ENCODE data around the gene SMAD3. TPM values are rescaled to one million over a fixed set of nuclear protein-coding genes. Genes with fewer than 3 reads are reported as not detected.

Gene SMAD3
- total RNA-seq, 1 donor from 2014 or later, result 8.2 TPM

- no peak overlapping the region for H3K27ac Mint-ChIP-seq (ENCODE audit: unreplicated experiment)
- peaks cover 56% of the 10 kb centered on the region for H3K4me1 Mint-ChIP-seq (ENCODE audit: unreplicated experiment)
- no peak for DNase-seq (ENCODE audit: low spot score)
- H3K9me3 Mint-ChIP-seq (ENCODE audit: unreplicated experiment), result no peaks in the 10 kb centered on the region
- no peak overlapping the region for H3K4me3 Mint-ChIP-seq (ENCODE audit: unreplicated experiment)
- H3K27me3 Mint-ChIP-seq (ENCODE audit: unreplicated experiment), result peaks cover 4% of the 10 kb centered on the region
- no peaks in the 10 kb centered on the region for H3K36me3 Mint-ChIP-seq (ENCODE audit: low read depth, unreplicated experiment)
- no peak for TF ChIP-seq CTCF (IDR thresholded peaks at IDR 0.05; ENCODE audit: unreplicated experiment)
These were observed 80.3 kb downstream of the SMAD3 start for GRCh38 chr15:67145710-67146109.

GRCh38 chr15:67146234-67146633 is 80.8 kb downstream of the SMAD3 start:
- no peak for DNase-seq (ENCODE audit: low spot score)
- Mint-ChIP-seq H3K27me3 (ENCODE audit: unreplicated experiment) (peaks cover 3% of the 10 kb centered on the region), H3K4me3 (ENCODE audit: unreplicated experiment) (no peak overlapping the region)

GRCh38 chr15:67146875-67147381 is 81.5 kb downstream of the SMAD3 start:
- Mint-ChIP-seq H3K27me3 (ENCODE audit: unreplicated experiment) (peaks cover 2% of the 10 kb centered on the region), H3K4me3 (ENCODE audit: unreplicated experiment) (no peak overlapping the region), H3K9me3 (ENCODE audit: unreplicated experiment) (no peaks in the 10 kb centered on the region), H3K27ac (ENCODE audit: unreplicated experiment) (peak overlapping the region; percentile 78), H3K4me1 (ENCODE audit: unreplicated experiment) (peaks cover 49% of the 10 kb centered on the region), H3K36me3 (ENCODE audit: low read depth, unreplicated experiment) (no peaks in the 10 kb centered on the region)
- TF ChIP-seq CTCF (IDR thresholded peaks at IDR 0.05; ENCODE audit: unreplicated experiment), result no peak
- DNase-seq (ENCODE audit: low spot score), result no peak

More at GRCh38 chr15:67146234-67146633, 80.8 kb downstream of the SMAD3 start:
- Mint-ChIP-seq H3K36me3 (ENCODE audit: low read depth, unreplicated experiment) (no peaks in the 10 kb centered on the region), H3K9me3 (ENCODE audit: unreplicated experiment) (no peaks in the 10 kb centered on the region), H3K27ac (ENCODE audit: unreplicated experiment) (peak overlapping the region; percentile 78), H3K4me1 (ENCODE audit: unreplicated experiment) (peaks cover 52% of the 10 kb centered on the region)
- TF ChIP-seq CTCF (IDR thresholded peaks at IDR 0.05; ENCODE audit: unreplicated experiment), result no peak

- Mint-ChIP-seq H3K4me3 (ENCODE audit: unreplicated experiment) (no peak overlapping the region), H3K36me3 (ENCODE audit: low read depth, unreplicated experiment) (no peaks in the 10 kb centered on the region), H3K27ac (ENCODE audit: unreplicated experiment) (peak overlapping the region; percentile 78), H3K27me3 (ENCODE audit: unreplicated experiment) (peaks cover 2% of the 10 kb centered on the region), H3K4me1 (ENCODE audit: unreplicated experiment) (peaks cover 45% of the 10 kb centered on the region), H3K9me3 (ENCODE audit: unreplicated experiment) (no peaks in the 10 kb centered on the region)
- TF ChIP-seq CTCF (IDR thresholded peaks at IDR 0.05; ENCODE audit: unreplicated experiment), result no peak
- DNase-seq (ENCODE audit: low spot score), result no peak
These were observed 82.1 kb downstream of the SMAD3 start for GRCh38 chr15:67147396-67147949.

GRCh38 chr15:67148196-67148701 is 82.8 kb downstream of the SMAD3 start:
- Mint-ChIP-seq H3K9me3 (ENCODE audit: unreplicated experiment) (no peaks in the 10 kb centered on the region), H3K36me3 (ENCODE audit: low read depth, unreplicated experiment) (no peaks in the 10 kb centered on the region), H3K27ac (ENCODE audit: unreplicated experiment) (no peak overlapping the region), H3K27me3 (ENCODE audit: unreplicated experiment) (peaks cover 2% of the 10 kb centered on the region), H3K4me3 (ENCODE audit: unreplicated experiment) (no peak overlapping the region), H3K4me1 (ENCODE audit: unreplicated experiment) (peaks cover 45% of the 10 kb centered on the region)
- no peak for DNase-seq (ENCODE audit: low spot score)
- no peak for TF ChIP-seq CTCF (IDR thresholded peaks at IDR 0.05; ENCODE audit: unreplicated experiment)
